ENCODE results near the gene SP100.
"Not testable (repeated sequence)": the region's sequence is repeated elsewhere in the genome, so short reads cannot be mapped to it uniquely, and the experiment has no call there.

SP100 gene

DNA sequence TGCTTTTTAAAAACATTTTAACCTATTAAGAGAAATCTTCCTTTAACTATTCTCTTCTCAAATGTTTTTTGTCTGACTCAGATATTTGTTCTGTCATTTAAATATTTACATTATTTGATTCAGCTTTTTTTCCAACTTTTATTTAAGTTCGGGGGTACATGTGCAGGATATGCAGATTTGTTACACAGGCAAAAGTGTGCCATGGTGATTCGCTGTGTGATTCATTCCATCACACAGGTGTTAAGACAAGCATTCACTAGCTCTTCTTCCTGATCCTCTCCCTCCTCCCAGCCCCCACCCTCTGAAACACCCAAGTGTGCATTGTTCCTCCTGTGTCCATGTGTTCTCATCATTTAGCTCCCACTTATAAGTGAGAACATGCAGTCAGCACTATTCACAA, 19.4 kb downstream of the SP100 start:
- Histone ChIP-seq H3K36me3 (ENCODE audit: control insufficient read depth, insufficient read depth, low read length) (peaks cover 8% of the 10 kb centered on the region), H3K4me3 (replicated peaks; ENCODE audit: low read depth, low read length) (no peak overlapping the region)
- DNase-seq (ENCODE audit: extremely low read depth, insufficient read length), result no peak

DNA sequence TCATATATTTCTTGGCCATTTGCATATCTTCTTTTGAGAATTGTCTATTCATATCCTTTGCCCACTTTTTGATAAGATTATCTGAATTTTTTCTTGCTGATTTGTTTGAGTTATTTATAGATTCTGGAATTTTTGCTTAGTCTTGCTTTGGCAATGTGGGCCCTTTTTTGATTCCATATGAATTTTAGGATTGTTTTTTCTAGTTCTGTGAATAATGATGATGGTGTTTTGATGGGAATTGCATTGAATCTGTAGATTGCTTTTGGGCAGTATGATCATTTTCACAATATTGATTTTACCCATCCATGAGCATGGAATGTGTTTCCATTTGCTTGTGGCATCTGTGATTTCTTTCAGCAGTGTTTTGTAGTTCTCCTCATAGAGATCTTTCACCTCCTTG, 23.1 kb downstream of the SP100 start:
- not testable (repeated sequence) for H3K4me3 ChIP-seq (replicated peaks; ENCODE audit: low read depth, low read length); H3K36me3 ChIP-seq (ENCODE audit: control insufficient read depth, insufficient read depth, low read length); DNase-seq (ENCODE audit: extremely low read depth, insufficient read length); H3K27me3 ChIP-seq (replicated peaks; ENCODE audit: control insufficient read depth, insufficient read depth, low read length)

More for the DNA sequence above, 19.4 kb downstream of the SP100 start:
- H3K27me3 ChIP-seq (replicated peaks; ENCODE audit: control insufficient read depth, insufficient read depth, low read length), result no peaks in the 10 kb centered on the region
- TF ChIP-seq, protein P1, sequence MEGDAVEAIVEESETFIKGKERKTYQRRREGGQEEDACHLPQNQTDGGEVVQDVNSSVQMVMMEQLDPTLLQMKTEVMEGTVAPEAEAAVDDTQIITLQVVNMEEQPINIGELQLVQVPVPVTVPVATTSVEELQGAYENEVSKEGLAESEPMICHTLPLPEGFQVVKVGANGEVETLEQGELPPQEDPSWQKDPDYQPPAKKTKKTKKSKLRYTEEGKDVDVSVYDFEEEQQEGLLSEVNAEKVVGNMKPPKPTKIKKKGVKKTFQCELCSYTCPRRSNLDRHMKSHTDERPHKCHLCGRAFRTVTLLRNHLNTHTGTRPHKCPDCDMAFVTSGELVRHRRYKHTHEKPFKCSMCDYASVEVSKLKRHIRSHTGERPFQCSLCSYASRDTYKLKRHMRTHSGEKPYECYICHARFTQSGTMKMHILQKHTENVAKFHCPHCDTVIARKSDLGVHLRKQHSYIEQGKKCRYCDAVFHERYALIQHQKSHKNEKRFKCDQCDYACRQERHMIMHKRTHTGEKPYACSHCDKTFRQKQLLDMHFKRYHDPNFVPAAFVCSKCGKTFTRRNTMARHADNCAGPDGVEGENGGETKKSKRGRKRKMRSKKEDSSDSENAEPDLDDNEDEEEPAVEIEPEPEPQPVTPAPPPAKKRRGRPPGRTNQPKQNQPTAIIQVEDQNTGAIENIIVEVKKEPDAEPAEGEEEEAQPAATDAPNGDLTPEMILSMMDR (IDR thresholded peaks at IDR 0.05; ENCODE audit: insufficient read depth, low read length, poor library complexity, severe bottlenecking), result no peak

DNA sequence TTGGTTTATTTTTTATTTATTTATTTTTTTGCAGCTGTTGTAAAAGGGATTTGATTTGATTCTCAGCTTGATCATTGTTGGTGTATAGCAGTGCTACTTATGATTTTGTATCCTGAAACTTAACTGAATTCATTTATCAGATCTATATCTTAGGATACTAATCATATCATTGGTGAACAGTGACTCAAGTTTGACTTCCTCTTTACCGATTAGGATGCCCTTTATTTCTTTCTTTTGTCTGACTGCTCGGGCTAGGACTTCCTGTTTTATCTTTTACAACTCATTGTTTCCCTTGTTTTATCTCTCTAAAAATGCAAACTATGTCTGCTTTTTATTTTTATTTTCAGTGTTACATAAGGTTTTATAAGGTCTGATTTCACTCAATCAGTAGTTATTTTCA, 23.6 kb downstream of the SP100 start:
- DNase-seq (ENCODE audit: extremely low read depth, insufficient read length), result no peak

DNA sequence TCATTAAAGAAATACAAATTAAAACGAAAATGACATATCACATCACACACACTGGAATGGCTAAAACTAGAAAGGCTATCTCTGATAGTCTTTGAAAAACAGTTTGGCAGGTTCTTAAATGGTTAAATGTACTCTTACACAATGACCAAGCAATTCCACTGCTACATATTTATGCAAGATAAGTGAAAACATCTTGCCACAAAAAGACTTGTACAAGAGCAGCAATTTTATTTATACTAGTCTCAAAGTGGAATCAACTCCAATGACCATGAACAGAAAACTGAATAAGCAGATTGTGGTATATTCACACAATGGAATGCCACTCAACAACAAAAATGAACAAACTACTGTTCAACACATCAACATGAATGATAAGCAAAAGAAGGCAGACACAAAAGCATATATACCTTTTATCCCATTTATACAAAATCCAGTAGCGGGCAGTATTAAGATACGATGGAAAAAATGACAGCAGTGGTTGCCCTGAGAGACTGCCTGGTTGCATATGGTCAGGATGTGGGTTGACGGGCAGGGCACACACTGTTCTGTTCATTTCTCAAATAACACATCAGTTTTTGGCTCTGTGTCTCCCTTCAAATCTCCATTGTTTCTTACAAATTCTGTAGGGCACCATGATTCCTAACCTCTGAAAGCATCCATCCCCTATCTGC, 25.4 kb downstream of the SP100 start:
- H3K36me3 ChIP-seq (ENCODE audit: control insufficient read depth, insufficient read depth, low read length), result peaks cover 9% of the 10 kb centered on the region

More for the DNA sequence above, 23.6 kb downstream of the SP100 start:
- Histone ChIP-seq H3K27me3 (replicated peaks; ENCODE audit: control insufficient read depth, insufficient read depth, low read length) (no peaks in the 10 kb centered on the region), H3K4me3 (replicated peaks; ENCODE audit: low read depth, low read length) (no peak overlapping the region; the same call in 1 of the 2 replicates), H3K36me3 (ENCODE audit: control insufficient read depth, insufficient read depth, low read length) (peaks cover 8% of the 10 kb centered on the region)
- TF ChIP-seq, protein P1 (IDR thresholded peaks at IDR 0.05; ENCODE audit: insufficient read depth, low read length, poor library complexity, severe bottlenecking), result no peak

DNA sequence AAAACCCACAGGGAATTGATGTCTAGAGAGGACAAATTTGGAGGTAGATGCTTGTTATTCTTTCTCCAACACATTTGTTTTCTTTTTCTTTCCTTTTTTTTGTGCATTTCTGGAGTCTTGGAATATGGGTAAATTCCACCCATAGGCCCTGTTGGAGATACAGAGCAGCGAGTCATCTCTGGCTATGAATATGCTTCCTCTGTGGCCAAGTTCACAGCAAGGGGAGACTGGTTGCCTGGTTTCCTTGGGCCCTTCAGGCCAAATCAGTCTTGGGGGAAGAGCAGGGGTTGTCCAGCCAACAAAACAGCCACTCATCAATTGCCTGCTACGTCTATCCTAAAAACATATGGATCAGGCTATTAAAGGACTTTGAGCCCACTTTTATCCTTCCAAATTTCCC, 27.5 kb downstream of the SP100 start:
- Histone ChIP-seq H3K36me3 (ENCODE audit: control insufficient read depth, insufficient read depth, low read length) (peaks cover 16% of the 10 kb centered on the region), H3K27me3 (replicated peaks; ENCODE audit: control insufficient read depth, insufficient read depth, low read length) (no peaks in the 10 kb centered on the region), H3K4me3 (replicated peaks; ENCODE audit: low read depth, low read length) (no peak overlapping the region)
- DNase-seq (ENCODE audit: extremely low read depth, insufficient read length), result no peak
- TF ChIP-seq, protein P1 (IDR thresholded peaks at IDR 0.05; ENCODE audit: insufficient read depth, low read length, poor library complexity, severe bottlenecking), result no peak

More for the DNA sequence above, 25.4 kb downstream of the SP100 start:
- H3K27me3 ChIP-seq (replicated peaks; ENCODE audit: control insufficient read depth, insufficient read depth, low read length), result no peaks in the 10 kb centered on the region
- H3K4me3 ChIP-seq (replicated peaks; ENCODE audit: low read depth, low read length), result peak overlapping the region; percentile 1; the same call in 1 of the 2 replicates
- no peak for DNase-seq (ENCODE audit: extremely low read depth, insufficient read length)
- TF ChIP-seq, protein P1 (IDR thresholded peaks at IDR 0.05; ENCODE audit: insufficient read depth, low read length, poor library complexity, severe bottlenecking), result no peak

DNA sequence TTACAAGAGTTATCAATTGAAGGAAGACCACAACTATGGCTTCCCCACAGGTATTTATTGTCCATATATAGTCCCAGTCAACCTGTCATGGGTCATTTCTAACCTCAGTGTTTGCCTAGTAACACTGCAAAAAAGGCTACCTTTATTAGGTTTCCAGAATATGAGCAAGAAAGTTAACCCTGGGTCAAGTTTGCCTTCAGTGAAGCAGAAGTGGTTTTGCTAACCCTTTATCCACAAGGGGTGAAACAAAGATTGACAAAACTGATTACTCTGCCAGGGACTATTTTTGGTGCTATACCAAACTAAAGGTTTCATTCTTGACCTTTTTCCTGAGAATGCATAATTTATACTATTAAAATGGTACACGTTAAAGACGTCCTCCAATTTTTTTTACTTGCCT, 28.8 kb downstream of the SP100 start:
- Histone ChIP-seq H3K27me3 (replicated peaks; ENCODE audit: control insufficient read depth, insufficient read depth, low read length) (no peaks in the 10 kb centered on the region), H3K4me3 (replicated peaks; ENCODE audit: low read depth, low read length) (no peak overlapping the region), H3K36me3 (ENCODE audit: control insufficient read depth, insufficient read depth, low read length) (peaks cover 25% of the 10 kb centered on the region)
- DNase-seq (ENCODE audit: extremely low read depth, insufficient read length), result no peak
- TF ChIP-seq, protein P1 (IDR thresholded peaks at IDR 0.05; ENCODE audit: insufficient read depth, low read length, poor library complexity, severe bottlenecking), result no peak

Data from GM06990 (cell line).